ENCODE measurements around the gene ODAPH. TPM values are rescaled to one million over a fixed set of nuclear protein-coding genes. Genes with fewer than 3 reads are reported as not detected.

ODAPH gene
- total RNA-seq, 4 donors from 2014 or later: not detected

DNA sequence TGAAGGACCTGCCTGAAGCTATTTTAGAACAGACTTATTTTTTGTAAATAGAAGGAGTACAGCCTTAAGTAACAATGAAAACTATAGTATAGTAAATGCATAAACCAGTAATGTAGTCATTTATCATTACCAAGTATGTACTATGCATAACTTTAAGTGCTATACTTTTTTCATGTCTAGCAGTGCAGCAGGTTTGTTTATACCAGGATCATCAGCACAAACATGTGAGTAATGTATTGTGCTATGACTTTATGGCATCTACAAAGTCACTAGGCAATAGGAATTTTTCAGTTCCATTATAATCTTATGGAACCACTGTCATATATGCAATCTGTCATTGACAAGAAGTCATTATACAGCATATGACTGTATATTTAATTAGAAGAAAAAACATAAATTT, 3.4 kb upstream of the ODAPH start:
- Histone ChIP-seq H3K27ac (replicated peaks in 1 of 4) (no peak overlapping the region), H3K4me3 (no peak overlapping the region), H3K4me1 (peaks cover 0 to 6% (median 0%) of the 10 kb centered on the region in 4 donors), H3K36me3 (no peaks in the 10 kb centered on the region), H3K9me3 (no peaks in the 10 kb centered on the region), H3K27me3 (peaks cover 0 to 3% (median 0%) of the 10 kb centered on the region in 4 donors)
- DNase-seq (ENCODE audit: extremely low spot score): no peak
- TF ChIP-seq POLR2AphosphoS5 (IDR thresholded peaks at IDR 0.05): no peak
- TF ChIP-seq POLR2A (IDR thresholded peaks at IDR 0.05; ENCODE audit: low read depth): no peak
- TF ChIP-seq, protein P1, sequence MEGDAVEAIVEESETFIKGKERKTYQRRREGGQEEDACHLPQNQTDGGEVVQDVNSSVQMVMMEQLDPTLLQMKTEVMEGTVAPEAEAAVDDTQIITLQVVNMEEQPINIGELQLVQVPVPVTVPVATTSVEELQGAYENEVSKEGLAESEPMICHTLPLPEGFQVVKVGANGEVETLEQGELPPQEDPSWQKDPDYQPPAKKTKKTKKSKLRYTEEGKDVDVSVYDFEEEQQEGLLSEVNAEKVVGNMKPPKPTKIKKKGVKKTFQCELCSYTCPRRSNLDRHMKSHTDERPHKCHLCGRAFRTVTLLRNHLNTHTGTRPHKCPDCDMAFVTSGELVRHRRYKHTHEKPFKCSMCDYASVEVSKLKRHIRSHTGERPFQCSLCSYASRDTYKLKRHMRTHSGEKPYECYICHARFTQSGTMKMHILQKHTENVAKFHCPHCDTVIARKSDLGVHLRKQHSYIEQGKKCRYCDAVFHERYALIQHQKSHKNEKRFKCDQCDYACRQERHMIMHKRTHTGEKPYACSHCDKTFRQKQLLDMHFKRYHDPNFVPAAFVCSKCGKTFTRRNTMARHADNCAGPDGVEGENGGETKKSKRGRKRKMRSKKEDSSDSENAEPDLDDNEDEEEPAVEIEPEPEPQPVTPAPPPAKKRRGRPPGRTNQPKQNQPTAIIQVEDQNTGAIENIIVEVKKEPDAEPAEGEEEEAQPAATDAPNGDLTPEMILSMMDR (IDR thresholded peaks at IDR 0.05): no peak
- no peak for TF ChIP-seq EP300 (IDR thresholded peaks at IDR 0.05)
- intact Hi-C loops (cut with DNase I): no loop called here

DNA sequence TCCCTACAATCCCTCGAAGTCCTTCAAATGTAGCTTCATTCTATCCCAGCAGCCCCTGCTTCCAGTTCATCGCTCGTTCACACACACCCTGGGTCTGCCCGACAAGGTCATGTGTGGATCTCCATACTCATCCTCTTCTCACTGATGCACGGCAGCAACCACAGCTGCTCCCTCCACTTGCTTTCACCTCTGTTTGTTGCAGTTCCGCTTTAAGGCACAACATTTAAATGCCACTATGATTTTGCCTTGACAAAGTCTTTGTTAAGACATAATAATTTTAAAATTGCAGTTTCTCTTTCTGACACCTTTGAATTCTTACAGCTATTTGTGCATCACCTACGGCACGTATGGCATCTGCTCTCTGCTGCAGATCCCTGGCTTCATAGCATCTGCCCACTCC, 1.8 kb downstream of the ODAPH start:
- Histone ChIP-seq H3K27ac (replicated peaks in 1 of 4) (no peak overlapping the region), H3K36me3 (no peaks in the 10 kb centered on the region), H3K27me3 (peaks cover 0 to 3% (median 0%) of the 10 kb centered on the region in 4 donors), H3K4me3 (no peak overlapping the region), H3K4me1 (no peaks in the 10 kb centered on the region), H3K9me3 (no peaks in the 10 kb centered on the region)
- no peak for TF ChIP-seq POLR2AphosphoS5 (IDR thresholded peaks at IDR 0.05)
- no peak for TF ChIP-seq EP300 (IDR thresholded peaks at IDR 0.05)
- TF ChIP-seq POLR2A (IDR thresholded peaks at IDR 0.05; ENCODE audit: low read depth): no peak
- WGBS: 86% methylated on average over 8 of the region's 8 CpGs
- intact Hi-C loops (cut with DNase I): no loop called here
- DNase-seq (ENCODE audit: extremely low spot score): no peak

DNA sequence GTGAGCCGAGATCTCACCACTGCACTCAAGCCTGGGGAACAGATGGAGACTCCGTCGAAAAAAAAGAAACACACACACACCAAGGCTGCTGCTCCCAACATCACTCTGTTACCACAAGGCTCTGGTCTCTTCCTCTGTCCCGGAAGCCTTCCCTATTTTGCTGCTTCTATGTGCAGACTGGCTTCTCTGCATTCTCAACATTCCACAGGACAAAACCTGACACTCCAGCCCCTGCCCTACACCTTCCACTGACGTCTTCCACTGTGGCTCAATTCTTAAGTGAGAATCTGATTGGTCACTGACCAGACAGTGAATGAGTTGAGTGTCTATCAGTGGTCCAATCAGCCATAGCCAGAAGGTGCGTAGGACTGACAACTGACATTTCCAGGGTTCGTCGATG, 5.9 kb downstream of the ODAPH start:
- 76% methylated on average over 8 of the region's 8 CpGs for WGBS
- Histone ChIP-seq H3K4me3 (no peak overlapping the region), H3K4me1 (no peaks in the 10 kb centered on the region), H3K27ac (replicated peaks in 1 of 4) (no peak overlapping the region), H3K36me3 (no peaks in the 10 kb centered on the region), H3K9me3 (no peaks in the 10 kb centered on the region), H3K27me3 (no peaks in the 10 kb centered on the region)
- no peak for DNase-seq (ENCODE audit: extremely low spot score)
- TF ChIP-seq EP300 (IDR thresholded peaks at IDR 0.05): no peak
- intact Hi-C loops (cut with DNase I): no loop called here

DNA sequence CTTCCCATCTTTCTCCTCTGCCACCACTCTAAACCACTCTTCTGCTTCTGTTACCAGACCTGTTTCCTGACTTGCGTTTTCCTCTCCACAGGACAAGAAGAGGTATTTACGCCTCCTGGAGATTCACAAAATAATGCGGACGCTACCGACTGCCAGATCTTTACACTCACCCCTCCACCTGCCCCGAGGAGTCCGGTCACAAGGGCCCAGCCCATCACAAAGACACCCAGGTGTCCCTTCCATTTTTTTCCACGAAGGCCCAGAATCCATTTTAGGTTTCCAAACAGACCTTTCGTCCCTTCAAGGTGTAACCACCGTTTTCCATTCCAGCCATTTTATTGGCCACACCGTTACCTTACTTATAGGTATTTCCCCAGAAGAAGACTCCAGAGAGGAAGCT, 8.2 kb downstream of the ODAPH start:
- H3K9me3 ChIP-seq: no peaks in the 10 kb centered on the region
- H3K4me1 ChIP-seq: no peaks in the 10 kb centered on the region
- peaks cover 0 to 12% (median 0%) of the 10 kb centered on the region in 4 donors for H3K27me3 ChIP-seq
- no peak overlapping the region for H3K27ac ChIP-seq (replicated peaks in 1 of 4)
- no peak overlapping the region for H3K4me3 ChIP-seq
- intact Hi-C loops (cut with DNase I): no loop called here
- no peak for DNase-seq (ENCODE audit: extremely low spot score)
- TF ChIP-seq EP300 (IDR thresholded peaks at IDR 0.05) (no peak), POLR2AphosphoS5 (IDR thresholded peaks at IDR 0.05) (no peak), POLR2A (IDR thresholded peaks at IDR 0.05; ENCODE audit: low read depth) (no peak)
- TF ChIP-seq, protein P1 (IDR thresholded peaks at IDR 0.05): no peak
- no peaks in the 10 kb centered on the region for H3K36me3 ChIP-seq
- 89% methylated on average over 11 of the region's 11 CpGs for WGBS

DNA sequence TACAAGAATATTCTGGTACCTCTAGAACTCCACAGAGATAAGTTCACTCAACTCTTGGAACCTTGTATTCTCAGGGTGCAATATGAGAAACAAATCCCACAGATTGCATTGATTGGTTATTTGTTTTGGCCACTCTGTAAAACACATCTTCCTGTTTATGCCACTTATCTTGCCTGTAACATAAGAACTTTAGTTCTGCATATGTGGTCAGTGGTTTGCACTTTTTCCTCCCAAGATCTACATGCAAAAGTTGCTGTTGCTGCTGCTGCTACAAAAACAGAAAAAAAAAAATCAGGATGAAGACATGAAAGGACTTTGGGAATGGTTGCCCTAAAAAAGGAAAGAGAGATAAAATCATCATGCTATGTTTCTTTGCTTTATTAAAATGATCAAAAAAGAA, 9.6 kb downstream of the ODAPH start:
- TF ChIP-seq POLR2A (IDR thresholded peaks at IDR 0.05; ENCODE audit: low read depth): no peak
- no peak for TF ChIP-seq EP300 (IDR thresholded peaks at IDR 0.05)
- TF ChIP-seq, protein P1 (IDR thresholded peaks at IDR 0.05): no peak
- no peak for TF ChIP-seq POLR2AphosphoS5 (IDR thresholded peaks at IDR 0.05)
- H3K27ac ChIP-seq (replicated peaks in 1 of 4): no peak overlapping the region
- H3K4me1 ChIP-seq: no peaks in the 10 kb centered on the region
- no peaks in the 10 kb centered on the region for H3K36me3 ChIP-seq
- H3K9me3 ChIP-seq: no peaks in the 10 kb centered on the region
- H3K4me3 ChIP-seq: no peak overlapping the region
- DNase-seq (ENCODE audit: extremely low spot score): no peak
- intact Hi-C loops (cut with DNase I): no loop called here
- peaks cover 0 to 12% (median 0%) of the 10 kb centered on the region in 4 donors for H3K27me3 ChIP-seq

DNA sequence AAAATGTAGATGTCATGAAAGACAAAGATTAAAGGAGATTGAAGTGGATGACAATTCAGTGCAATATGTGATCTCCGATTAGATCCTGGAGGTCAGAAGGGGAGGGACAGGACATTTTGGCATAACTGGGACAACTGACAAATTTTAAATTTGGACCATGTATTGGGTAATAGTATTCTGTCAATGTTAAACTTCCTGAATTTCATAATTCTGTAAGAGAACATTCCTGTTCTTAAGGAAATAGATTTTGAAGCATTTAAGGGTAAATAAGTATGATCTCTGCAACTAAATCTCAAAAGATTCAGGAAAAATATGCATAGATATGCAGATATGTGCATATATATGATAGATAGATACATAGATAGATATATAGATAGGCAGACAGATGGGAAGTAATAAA, 11.0 kb downstream of the ODAPH start:
- DNase-seq (ENCODE audit: extremely low spot score): no peak
- Histone ChIP-seq H3K27me3 (peaks cover 0 to 12% (median 0%) of the 10 kb centered on the region in 4 donors), H3K9me3 (no peaks in the 10 kb centered on the region), H3K36me3 (no peaks in the 10 kb centered on the region), H3K4me3 (no peak overlapping the region), H3K4me1 (no peaks in the 10 kb centered on the region), H3K27ac (replicated peaks in 1 of 4) (no peak overlapping the region)
- TF ChIP-seq POLR2A (IDR thresholded peaks at IDR 0.05; ENCODE audit: low read depth) (no peak), EP300 (IDR thresholded peaks at IDR 0.05) (no peak), POLR2AphosphoS5 (IDR thresholded peaks at IDR 0.05) (no peak)
- TF ChIP-seq, protein P1 (IDR thresholded peaks at IDR 0.05): no peak
- intact Hi-C loops (cut with DNase I): no loop called here
- 64% methylated on average over 1 of the region's 1 CpG for WGBS
